Neuron (in vitro differentiated cells): Measurements from ENCODE around the gene EXPH5.

ENCODE experiments used
- H2AFZ ChIP-seq: one replicate; pipeline ENCODE4 v1.6.1; 2013; ENCODE audit warnings: low read depth, mild to moderate bottlenecking, inconsistent platforms, low read length, moderate library complexity
- H3K27me3 ChIP-seq: one replicate; pipeline ENCODE4 v1.6.1; 2013; ENCODE audit warnings: low read length; ENCODE audit not compliant: insufficient read depth
- H3K36me3 ChIP-seq: one replicate; pipeline ENCODE4 v1.6.1; 2013; ENCODE audit warnings: low read length; ENCODE audit not compliant: insufficient read depth
- H3K4me1 ChIP-seq: one replicate; pipeline ENCODE4 v1.6.1; 2013; ENCODE audit warnings: low read length; ENCODE audit not compliant: insufficient read depth
- H3K4me3 ChIP-seq: 2 replicates; pipeline ENCODE4 v1.5.1; 2013; ENCODE audit warnings: mild to moderate bottlenecking, low read length, moderate library complexity
- H3K9me3 ChIP-seq: one replicate; pipeline ENCODE4 v1.6.1; 2013; ENCODE audit warnings: low read length

Gene EXPH5

DNA sequence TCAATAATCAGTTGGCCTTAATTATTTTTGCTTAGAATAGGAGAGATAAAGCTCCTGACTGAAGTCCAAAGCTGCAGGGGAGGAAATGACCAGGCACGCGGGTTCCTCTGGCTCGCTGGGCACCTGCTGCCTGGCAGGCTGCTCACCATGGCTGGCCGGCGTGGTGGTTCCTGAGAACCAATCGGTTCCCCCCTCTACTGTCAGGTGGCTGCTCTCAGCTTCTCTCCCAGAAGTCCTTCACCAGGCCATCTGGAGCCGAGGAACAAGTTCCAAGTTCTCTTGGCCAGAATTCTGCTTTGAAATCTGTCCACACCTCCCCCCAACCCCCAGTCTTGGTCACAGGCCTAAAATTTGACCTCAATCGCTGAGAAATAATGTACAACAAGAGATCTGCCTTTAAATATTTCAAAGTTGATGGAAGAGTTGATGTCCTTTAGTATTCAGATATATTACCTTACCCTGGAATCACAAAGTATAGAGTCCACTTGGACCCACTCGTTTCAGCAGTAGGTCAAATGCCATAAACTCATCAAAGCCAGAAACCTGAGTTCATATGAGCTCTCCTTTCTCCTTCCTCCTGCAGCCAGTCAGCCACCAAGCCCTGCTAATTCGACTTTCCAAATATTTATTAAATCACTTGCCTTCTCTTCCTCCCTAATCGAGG is 25.2 kb downstream of the EXPH5 start:
- Histone ChIP-seq H3K9me3 (no peaks in the 10 kb centered on the region), H3K27me3 (peaks cover 2% of the 10 kb centered on the region), H3K4me1 (no peaks in the 10 kb centered on the region), H3K36me3 (no peaks in the 10 kb centered on the region), H3K4me3 (no peak overlapping the region), H2AFZ (no peak overlapping the region)

DNA sequence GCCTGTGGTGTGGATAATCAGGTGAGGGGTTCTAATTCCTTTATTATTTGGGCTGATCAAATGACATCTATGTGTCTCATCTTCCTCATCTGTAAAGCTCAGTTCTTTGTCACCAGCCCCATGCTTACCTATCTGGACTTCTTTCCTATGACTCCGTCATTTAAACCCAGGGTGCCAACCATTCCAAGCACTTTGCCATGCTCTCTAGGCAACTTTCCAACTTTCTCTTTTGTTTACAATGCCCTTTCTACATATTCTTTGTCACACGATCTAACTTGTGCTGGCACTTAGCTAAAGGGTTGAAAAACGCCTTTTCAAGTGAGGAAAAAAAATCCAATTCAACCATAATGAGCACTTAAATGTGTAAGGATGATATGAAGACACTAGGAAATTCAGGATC is 27.9 kb downstream of the EXPH5 start:
- Histone ChIP-seq H3K4me1 (no peaks in the 10 kb centered on the region), H3K4me3 (no peak overlapping the region), H2AFZ (no peak overlapping the region), H3K27me3 (peaks cover 2% of the 10 kb centered on the region), H3K36me3 (no peaks in the 10 kb centered on the region), H3K9me3 (no peaks in the 10 kb centered on the region)

DNA sequence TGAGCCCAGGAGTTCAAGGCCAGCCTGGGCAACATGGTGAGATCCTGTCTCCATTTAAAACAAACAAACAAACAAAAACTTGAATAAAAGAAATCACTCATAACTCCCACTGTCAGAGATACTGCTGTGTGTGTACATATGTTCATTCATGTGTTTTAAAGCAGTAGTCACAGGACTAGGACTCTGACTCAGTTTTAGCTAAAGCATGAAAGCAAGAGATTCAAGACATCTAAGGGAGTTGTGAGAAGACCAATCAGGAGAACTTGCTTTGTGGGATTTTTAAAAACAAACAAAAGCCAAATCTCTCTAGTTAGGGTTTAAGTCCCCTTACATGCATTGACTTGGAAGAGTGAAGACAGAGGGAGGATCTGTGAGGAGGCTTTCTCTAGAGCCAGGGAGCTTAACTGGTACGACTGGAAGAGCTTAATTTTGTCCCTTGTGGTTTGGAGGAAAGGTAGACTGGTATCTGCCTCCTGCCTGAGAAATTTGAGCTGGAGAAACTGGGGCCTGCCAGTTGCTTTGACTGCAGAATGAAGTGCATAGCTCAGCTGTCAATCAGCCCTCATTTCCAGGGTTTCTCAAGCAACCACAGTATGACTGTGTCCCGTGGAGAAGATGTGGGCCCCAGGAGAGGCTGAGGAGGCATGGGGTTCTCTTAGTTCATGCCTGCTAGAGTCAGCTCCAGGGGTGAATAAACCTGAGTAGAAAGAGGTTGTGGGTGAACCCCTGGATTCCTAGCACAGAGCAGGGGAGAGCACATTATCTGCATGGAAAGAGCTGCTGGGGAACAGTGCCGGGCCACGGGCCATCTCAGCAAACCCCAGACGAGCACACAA is 30.6 kb downstream of the EXPH5 start:
- Histone ChIP-seq H3K36me3 (no peaks in the 10 kb centered on the region), H3K4me1 (no peaks in the 10 kb centered on the region), H3K9me3 (no peaks in the 10 kb centered on the region), H3K27me3 (peaks cover 2% of the 10 kb centered on the region), H2AFZ (no peak overlapping the region), H3K4me3 (no peak overlapping the region)

DNA sequence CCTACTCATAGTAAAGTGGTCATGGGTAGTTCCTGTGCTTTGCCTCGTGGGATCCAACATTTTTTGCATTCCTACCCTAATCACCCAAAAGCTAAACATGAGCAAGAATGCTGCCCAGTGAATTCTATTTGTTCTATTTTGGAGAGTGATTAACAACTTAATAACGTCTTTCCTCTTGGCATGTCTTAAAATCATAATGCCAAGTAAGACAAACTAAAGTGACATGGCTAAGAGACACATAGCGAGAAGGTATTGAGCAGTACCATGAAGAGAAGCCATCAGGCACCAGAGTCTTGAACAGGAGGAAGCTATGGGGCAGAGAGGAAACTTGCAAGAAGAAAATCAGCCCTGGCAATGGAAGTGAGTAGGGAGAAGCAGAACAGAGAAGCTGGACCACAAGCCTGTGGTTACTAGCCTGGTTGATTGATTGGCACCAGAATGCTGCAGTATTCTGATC is 32.0 kb downstream of the EXPH5 start:
- H3K4me1 ChIP-seq, result no peaks in the 10 kb centered on the region
- H2AFZ ChIP-seq, result no peak overlapping the region
- H3K27me3 ChIP-seq, result peaks cover 2% of the 10 kb centered on the region
- H3K4me3 ChIP-seq, result no peak overlapping the region
- no peaks in the 10 kb centered on the region for H3K36me3 ChIP-seq
- no peaks in the 10 kb centered on the region for H3K9me3 ChIP-seq

DNA sequence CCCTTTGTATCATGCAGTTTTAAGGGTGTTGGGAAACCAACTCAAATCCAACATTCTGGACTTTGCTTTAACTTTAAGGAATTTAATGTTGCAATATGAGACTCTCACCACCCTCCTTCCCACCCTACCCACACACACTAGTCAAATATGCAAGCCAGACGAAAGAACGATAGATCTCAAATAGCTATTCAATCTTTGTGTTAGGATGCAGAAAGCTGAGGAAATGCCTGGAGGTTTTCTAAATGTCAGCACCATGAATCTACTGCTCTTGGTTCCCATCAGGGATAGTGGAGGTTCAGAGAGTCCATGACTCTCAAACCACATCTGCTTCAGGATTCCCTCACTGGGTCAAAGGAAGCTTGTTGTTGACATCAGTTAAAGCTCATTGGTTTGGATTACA is 33.7 kb downstream of the EXPH5 start:
- H3K4me1 ChIP-seq, result no peaks in the 10 kb centered on the region
- H3K27me3 ChIP-seq, result no peaks in the 10 kb centered on the region
- no peaks in the 10 kb centered on the region for H3K9me3 ChIP-seq
- no peak overlapping the region for H2AFZ ChIP-seq
- no peaks in the 10 kb centered on the region for H3K36me3 ChIP-seq
- no peak overlapping the region for H3K4me3 ChIP-seq

DNA sequence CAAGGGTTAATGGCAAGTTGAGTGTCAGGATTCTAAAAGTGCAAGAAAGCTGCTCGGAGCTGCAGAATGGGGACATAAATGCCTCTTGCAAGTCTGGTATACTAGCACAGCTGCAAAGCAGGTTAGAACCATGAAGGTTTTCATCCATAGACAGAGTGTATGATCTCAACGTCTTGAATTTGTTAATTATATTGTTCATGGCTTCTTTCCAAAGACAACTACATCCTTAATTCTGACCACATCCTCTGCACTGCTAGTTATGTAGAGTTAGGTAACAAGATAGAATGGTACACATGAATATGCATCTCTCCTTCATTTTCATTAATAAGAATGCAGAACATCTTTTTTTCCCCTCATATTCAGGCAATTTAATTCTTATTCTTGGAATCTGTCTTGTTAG is 34.2 kb downstream of the EXPH5 start:
- Histone ChIP-seq H3K27me3 (no peaks in the 10 kb centered on the region), H3K36me3 (no peaks in the 10 kb centered on the region), H3K4me3 (no peak overlapping the region), H2AFZ (no peak overlapping the region), H3K9me3 (no peaks in the 10 kb centered on the region), H3K4me1 (no peaks in the 10 kb centered on the region)

DNA sequence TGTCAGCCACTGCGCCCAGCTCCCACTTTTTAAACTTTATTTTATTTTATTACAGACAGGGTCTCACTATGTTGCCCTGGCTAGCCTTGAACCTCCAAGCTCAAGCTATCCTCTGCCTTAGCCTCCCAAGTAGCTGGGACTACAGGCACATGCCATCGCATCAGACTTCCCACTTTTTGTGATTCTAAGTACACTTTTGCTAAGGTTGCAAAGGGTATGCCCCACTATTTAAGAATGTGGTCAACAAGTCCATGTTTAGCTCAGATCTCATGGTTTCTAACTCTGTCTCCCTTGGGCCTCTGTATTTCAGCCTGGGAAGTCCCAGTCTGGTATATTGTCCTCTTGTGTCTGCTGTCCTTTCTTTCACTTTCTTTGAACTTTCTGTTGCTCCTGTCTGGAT is 35.3 kb downstream of the EXPH5 start:
- Histone ChIP-seq H3K9me3 (no peaks in the 10 kb centered on the region), H3K36me3 (no peaks in the 10 kb centered on the region), H2AFZ (no peak overlapping the region), H3K27me3 (no peaks in the 10 kb centered on the region), H3K4me1 (no peaks in the 10 kb centered on the region), H3K4me3 (no peak overlapping the region)

DNA sequence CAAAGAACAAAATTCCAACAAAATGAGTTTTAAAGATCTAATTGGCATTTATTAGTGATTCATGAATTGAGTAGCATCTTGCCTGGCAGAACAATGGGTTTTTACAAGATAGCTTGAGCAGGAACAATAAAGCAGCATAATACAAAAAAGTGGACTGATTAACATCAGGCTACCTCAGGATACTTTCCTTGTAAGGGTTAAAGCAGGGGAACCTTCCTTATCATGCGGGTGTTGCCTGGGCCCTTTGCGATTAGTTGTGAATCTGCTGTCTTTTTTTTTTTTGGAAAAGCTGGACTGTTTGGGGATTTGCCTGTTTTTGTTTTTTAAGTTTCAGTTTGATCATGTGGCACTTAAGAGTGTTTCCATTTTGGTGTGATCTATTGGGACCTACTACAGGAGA is 37.5 kb downstream of the EXPH5 start:
- no peaks in the 10 kb centered on the region for H3K36me3 ChIP-seq
- no peaks in the 10 kb centered on the region for H3K27me3 ChIP-seq
- no peak overlapping the region for H3K4me3 ChIP-seq
- no peak overlapping the region for H2AFZ ChIP-seq
- no peaks in the 10 kb centered on the region for H3K9me3 ChIP-seq
- no peaks in the 10 kb centered on the region for H3K4me1 ChIP-seq

DNA sequence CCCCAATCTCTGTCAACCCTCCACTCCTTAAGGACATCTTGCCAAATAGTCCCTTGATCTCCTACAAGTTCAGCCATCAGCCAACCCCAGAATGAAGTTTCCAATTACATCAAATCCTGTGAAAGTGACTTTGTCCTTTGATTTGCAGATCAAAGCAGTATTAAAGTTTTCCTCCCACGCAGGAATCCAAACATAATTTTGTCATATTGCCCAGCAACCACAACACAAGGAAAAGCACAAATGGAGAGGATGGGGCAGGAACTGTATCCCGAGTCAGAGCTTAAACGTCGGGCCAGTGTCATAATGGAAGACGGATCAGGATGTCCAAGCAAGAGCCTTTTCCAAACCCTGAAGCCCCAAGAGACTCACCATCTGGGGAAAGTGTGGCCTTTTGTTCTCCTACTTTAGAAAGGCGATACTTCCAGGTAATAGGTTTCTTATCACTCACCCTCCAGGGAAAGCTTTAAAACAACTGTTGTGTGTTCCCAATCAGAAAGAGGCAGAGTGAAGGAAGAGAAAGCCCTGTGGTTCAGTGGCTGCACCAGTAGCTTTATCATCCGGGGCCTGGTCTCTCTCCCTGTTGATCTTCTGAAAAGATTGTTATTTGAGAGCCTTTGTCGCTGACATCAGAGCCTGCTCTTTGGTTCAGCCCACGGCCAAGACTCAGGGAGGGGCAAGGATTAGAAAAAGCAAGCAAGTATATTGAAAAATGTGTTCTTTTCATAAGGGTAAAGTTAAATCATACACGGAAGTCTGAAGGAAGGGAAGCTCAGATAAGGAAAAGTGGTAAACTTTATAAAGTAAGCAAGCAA is 41.7 kb downstream of the EXPH5 start:
- H3K9me3 ChIP-seq, result no peaks in the 10 kb centered on the region
- H3K4me3 ChIP-seq, result no peak overlapping the region
- H2AFZ ChIP-seq, result peak overlapping the region; percentile 20
- H3K4me1 ChIP-seq, result no peaks in the 10 kb centered on the region
- no peaks in the 10 kb centered on the region for H3K36me3 ChIP-seq
- H3K27me3 ChIP-seq, result no peaks in the 10 kb centered on the region

DNA sequence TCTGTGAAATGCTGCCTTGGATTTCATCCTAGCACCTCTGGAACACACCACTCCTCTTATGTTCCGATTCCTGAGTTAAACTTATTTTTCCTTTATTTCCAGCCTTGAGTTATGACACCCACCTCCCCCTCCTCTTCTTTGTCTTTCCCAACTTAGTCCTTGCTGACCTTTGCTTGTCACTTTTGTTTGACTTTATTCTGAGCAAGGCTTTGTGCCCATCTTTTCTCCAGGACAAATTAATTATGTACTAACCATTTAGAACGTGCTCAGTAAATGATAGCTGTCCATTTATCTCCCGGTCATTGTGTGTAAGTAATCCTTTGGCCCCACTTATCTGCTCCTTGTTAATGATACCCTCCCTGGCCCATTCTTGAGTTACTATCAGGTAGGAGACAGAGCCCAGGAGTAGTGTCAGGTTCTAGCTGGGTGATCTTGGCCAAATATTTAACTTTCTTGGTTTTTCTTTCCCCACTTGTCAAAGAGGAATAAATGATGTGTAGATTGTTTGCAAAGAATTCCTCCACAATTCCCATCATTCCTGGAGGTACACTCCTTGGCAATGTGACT is 44.2 kb downstream of the EXPH5 start:
- Histone ChIP-seq H3K36me3 (no peaks in the 10 kb centered on the region), H3K27me3 (no peaks in the 10 kb centered on the region), H3K9me3 (no peaks in the 10 kb centered on the region), H3K4me3 (no peak overlapping the region), H3K4me1 (no peaks in the 10 kb centered on the region), H2AFZ (no peak overlapping the region)

DNA sequence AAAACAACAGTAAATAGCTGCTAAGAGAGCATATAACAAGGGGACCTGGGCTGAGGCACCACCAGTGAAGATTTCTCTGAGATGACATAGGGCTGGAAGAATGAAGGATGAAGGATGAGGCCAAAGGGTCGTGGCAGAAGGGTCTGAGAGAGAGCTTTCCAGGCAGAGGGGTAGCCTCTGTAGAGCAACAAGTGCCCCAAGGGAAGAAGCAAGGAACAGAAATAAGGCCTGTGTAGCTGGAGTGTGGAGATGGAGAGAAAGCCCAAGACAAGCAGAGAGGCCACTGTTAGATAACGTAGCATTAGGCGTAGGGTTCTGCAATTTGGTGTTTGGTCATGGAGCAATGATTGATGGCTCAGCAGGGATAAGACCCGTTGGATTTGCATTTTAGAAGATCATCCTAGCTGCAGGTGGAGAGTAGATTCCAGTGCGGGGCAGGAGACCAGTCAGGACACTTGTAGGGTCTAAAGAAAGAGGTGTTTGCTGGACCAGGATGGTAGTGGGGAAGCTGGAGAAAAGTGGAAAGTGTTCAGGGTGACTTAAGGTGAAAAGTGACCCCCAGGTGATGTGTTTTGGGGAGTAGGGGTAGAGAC is 47.6 kb downstream of the EXPH5 start:
- no peaks in the 10 kb centered on the region for H3K9me3 ChIP-seq
- H2AFZ ChIP-seq, result no peak overlapping the region
- H3K36me3 ChIP-seq, result no peaks in the 10 kb centered on the region
- H3K27me3 ChIP-seq, result no peaks in the 10 kb centered on the region
- H3K4me3 ChIP-seq, result no peak overlapping the region
- H3K4me1 ChIP-seq, result no peaks in the 10 kb centered on the region

DNA sequence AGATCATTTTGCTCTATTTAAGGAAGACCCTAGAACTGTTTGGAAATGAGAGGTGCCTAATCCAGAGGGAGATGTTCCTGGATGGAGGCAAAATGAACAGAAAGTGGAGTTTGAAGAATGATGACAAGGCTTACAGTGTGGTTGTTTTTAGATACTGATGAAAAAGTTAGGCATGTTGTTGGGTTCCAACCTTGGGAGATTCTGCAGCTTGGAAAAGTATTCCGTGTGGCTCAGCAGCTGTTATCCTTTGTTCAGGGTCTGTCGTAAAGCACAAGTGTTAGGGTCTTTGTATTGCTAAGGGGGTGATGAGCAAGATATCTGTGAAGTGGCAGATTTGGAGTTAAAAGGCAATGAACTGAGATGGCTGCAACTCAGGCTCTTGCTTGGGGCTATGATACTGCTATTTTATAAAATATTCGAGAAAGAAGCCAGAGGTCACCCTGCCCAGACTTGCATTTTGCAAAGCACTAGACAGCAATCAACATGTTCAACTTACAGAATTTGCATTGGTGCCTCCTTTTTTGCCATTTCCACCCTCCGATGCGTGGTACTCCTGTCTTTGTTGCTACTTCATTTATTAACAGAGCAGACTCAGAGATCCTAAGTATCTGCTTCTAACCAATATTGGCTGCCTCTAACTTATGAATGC is 50.1 kb downstream of the EXPH5 start:
- Histone ChIP-seq H3K27me3 (no peaks in the 10 kb centered on the region), H3K9me3 (no peaks in the 10 kb centered on the region), H2AFZ (no peak overlapping the region)

More for the DNA sequence above, 50.1 kb downstream of the EXPH5 start:
- Histone ChIP-seq H3K4me1 (no peaks in the 10 kb centered on the region), H3K36me3 (no peaks in the 10 kb centered on the region), H3K4me3 (no peak overlapping the region)
